Hematopoietic multipotent progenitor cell treated with erythropoietin and hydrocortisone succinate and interleukin-3 and kit ligand, for 17 days (in vitro differentiated cells): ENCODE data around the gene PHF2.

Experiments used
- DNase-seq: peaks from one replicate; pipeline ENCODE4 v3.0.0-alpha.2; 2015; ENCODE audit warnings: low spot score

Gene PHF2

GRCh38 chr9:93630806-93631411 is 54.5 kb downstream of the PHF2 start:
- DNase-seq, result no peak

- DNase-seq, result no peak
Measured at GRCh38 chr9:93633492-93634221, 57.3 kb downstream of the PHF2 start.

GRCh38 chr9:93634311-93635185 is 58.2 kb downstream of the PHF2 start:
- no peak for DNase-seq

DNA sequence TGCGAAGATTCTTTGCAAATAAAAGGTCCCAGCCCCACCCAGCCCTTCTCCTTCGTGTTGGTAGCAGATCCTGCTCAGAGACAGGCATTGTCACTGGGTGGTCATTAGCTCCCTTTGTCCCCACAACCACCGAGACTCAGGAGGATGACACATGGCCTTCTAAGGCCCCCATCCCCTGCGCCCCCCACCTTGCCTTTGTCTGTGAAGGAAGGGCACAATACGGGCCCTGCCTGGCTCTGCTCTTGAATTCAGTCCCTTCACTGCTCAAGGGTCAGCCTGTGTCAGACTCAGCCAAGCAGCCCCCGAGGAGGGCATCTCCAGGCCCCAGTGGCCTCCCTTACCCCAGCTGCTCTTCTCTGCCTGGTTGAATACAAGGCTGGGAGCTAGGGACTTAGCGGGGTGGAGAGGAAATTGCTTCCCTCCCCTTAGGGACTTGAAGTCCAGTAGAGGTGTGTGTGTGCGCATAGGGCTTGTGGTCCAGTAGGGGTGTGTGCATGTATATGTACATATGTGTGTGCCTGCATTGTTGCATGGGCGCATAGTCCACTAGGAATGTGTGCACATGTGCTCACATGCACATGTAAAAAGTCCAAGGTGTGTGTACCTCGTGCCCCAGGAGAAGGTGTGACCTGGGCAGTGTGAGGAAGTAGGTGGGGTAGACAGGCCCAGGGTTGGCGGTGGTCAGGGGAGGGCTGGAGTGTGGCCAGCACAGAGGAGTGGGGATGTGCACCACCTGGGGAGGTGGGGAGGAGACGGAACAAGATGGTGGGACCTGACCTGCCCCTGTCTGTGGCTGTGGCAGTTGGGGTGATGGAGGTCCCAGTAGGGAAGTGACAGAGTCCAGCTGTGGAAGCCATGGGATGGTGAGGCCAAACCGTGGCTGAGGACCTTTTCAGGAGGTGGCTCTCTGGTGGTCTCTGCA is 59.1 kb downstream of the PHF2 start:
- DNase-seq, result no peak

DNA sequence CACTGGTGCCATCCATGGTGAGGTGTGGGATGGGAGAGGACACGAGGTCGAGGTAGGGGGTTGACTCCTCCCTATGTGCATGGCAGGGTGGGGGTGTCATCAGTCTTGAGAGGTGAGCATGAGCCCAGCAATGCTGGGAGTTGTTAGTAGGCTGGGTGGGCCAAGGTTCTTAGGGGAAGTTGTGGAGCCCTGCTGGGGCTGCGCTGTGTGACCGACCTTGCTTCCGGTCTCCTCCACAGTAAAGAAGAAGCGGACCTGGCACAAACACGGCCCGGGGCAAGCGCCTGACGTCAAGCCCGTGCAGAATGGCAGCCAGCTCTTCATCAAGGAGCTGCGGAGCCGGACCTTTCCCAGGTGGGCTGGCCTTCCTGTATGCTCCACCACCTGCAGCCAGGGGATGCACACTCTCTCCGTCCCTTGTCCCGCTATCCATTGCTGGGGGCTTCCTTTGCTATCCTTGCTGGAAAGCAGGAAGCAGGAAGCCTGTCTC is 59.8 kb downstream of the PHF2 start:
- DNase-seq, result no peak

DNA sequence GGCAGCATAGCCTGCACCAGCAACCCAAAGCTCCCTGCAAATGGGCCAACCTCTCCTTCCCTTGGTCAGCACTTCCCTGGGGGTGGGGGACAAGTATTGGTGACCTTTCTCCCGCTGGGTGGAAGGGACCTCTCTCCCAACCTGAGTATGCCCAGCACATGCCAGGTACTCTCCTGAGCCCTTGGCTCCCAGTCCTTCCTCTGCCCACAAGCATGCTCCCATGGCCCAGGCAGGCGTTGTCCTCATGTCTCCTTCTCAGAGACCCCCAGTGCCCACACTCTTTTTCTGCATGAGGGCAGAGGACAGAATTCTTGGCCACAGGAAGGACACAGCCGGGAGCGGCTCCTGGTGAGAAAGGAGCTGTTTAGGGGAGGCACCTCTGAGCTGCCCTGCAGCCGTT is 60.3 kb downstream of the PHF2 start:
- no peak for DNase-seq

DNA sequence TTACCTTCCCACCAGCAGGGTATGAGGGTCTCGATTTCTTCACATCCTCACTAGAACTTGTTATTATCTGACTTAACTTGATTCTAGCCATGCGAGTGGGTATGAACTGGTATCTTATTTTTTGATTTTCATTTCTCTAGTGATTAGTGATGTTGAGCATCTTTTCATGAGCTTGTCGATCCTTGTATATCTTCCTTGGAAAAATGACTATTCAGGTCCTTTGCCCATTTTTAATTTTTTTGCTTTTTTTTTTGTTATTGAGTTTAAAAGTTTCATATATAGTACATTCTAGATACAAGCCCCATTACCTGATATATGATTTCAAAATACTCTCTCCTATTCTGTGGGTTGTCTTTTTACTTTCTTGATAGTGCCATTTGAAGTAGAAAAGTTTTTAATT is 61.5 kb downstream of the PHF2 start:
- no peak for DNase-seq

DNA sequence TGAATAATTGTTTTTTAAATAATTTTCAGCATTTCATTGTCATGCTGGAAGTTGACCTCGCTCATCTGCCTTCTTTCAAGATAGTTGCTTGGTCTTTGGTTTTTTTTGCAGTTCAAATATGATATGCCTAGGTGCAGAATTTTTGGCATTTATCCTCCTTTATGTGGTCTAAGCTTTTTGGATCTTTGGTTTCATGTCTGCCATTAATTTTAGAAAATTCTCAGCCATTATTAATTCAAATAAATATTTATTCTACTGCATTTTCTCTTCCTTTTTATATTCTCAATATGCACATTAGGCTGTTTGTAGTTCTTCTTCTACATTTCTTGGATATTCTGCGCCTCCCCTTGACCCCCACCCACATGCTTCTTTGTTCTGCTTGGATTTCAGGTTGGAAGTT is 63.6 kb downstream of the PHF2 start:
- DNase-seq, result no peak

DNA sequence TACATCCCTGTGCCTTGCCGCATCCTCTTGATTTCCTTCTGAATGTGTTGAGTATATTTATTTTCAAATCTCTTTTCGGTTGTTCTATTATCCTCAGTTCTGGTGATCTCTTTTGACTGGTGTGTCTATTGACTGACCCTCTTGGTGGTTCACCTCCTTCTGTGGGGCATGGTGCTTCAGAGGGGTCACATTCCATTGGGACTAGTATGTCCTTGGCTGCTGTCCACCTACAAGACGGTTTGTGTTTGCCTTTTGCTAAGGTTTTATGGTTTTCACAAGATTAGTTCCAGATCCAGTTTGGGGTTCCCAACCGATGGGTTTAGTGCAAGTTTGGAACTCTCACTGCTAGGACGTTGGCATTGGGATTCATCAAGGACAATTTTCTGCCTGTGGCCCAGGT is 66.6 kb downstream of the PHF2 start:
- DNase-seq, result no peak

- DNase-seq, result no peak
Measured at GRCh38 chr9:93644397-93645088, 68.2 kb downstream of the PHF2 start.

DNA sequence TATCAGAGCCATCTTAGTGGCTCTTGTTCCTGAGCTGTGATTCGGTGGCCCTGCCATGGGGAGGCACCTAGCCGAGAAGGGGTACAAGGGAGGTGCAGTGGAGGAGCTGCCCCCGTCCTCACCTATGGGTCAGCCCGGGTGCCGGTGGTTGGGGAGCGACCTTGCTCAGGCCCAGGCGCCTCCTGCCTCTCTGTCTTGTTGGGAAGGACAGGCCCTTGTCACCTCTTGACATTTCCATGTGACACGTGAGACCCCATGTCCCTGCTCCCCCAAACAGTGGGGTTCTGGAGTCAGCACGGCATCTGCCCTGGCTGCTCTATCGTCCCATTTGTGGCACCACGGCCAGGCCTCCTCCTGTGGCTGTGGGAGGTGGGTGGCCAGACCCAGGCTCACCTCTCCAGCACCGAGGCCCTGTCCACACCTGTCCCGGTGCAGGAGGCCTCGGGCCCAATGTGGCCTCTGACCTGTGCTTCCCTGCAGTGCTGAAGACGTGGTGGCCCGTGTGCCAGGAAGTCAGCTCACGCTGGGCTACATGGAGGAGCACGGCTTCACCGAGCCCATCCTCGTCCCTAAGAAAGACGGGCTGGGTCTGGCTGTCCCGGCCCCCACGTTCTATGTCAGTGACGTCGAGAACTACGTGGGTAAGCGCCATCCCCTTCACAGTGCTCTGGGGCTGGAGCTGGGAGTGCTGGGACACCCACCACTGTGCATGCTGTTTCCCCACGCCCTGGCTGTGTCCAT is 68.9 kb downstream of the PHF2 start:
- DNase-seq, result no peak

GRCh38 chr9:93645921-93646639 is 69.7 kb downstream of the PHF2 start:
- no peak for DNase-seq

- DNase-seq, result no peak
Measured at GRCh38 chr9:93646640-93647178, 70.3 kb downstream of the PHF2 start.

DNA sequence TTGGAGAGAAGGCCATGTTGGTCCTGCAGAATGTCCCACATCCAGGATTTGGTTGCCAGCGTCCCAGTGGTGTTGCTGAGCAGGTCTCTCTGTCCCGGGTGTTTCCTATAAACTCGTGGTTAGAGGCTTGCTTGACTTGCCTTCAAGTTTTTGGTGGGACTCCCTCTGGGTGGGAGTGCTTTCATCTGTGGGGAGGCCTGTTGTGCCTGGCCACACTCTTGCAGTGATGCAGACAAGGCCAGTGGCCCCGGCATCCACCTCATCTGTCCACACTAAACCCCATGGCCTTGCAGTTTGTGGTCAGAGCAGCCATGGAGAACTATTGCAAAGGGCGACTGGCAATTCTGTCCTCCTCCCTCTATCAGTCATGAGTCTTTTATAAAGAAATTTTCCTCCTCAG is 71.8 kb downstream of the PHF2 start:
- no peak for DNase-seq

DNA sequence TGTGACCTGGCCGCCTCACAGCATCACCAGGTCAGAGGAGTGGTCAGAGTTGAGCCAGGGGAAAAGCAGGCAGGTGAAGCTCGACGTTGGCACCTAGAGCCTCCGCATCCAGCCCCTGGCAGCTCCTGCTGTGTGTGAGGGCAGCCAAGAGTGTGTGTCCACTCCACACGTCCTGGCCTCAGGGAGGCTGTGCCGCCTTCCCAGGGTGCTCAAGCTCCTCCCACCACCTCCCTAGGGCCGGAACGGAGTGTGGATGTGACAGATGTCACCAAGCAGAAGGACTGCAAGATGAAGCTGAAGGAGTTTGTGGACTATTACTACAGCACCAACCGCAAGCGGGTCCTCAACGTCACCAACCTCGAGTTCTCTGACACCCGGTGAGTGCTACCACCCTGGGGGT is 72.5 kb downstream of the PHF2 start:
- no peak for DNase-seq

- DNase-seq, result no peak
Measured at GRCh38 chr9:93649610-93650261, 73.4 kb downstream of the PHF2 start.

GRCh38 chr9:93650448-93650847 is 74.1 kb downstream of the PHF2 start:
- no peak for DNase-seq

DNA sequence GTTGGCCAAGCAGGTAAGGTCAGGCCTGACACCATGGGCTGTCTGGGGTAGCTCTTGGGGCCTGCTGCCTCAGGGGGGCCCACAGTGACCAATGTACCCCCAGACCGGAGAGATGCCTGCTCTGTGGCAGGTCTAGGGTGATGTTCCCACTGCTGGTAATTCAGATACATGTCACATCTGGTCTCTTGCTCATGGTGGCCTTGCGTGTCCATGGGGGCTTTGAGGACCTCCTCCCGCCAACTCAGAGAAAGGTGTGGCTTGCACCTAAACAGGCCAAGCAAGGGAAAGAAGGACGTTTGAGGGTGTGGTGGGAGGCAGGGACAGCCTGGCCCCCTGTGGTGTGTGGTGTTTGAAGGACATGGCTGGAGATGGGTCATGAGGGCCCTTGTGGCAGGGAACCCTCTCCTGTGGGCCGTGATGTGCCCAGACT is 75.2 kb downstream of the PHF2 start:
- DNase-seq, result no peak
